Aorta (tissue), 5 donors: ENCODE measurements around the gene LCTL. TPM values are rescaled to one million over a fixed set of nuclear protein-coding genes. Genes with fewer than 3 reads are reported as not detected.

Experiments used
- ATAC-seq: fragments of 200-7000 bp; cut with Tn5 transposase; one replicate; pipeline ENCODE4 v1.9.1; 2022; ENCODE audit warnings: moderate library complexity; ENCODE audit not compliant: low FRiP score
- DNase-seq, 2 donors: peaks; one replicate each; pipeline ENCODE4 v3.0.0-alpha.2; 2020
- H3K27ac ChIP-seq, 2 donors: one replicate each; pipeline ENCODE4 v1.5.1; 2013; ENCODE audit warnings: low read length in 2 of 2, mild to moderate bottlenecking in 2 of 2, moderate library complexity in 2 of 2, control low read depth in 1 of 2, inconsistent platforms in 1 of 2, low read depth in 1 of 2
- H3K27me3 ChIP-seq, 2 donors: one replicate each; pipeline ENCODE4 v1.6.1; 2013; ENCODE audit warnings: control low read depth in 1 of 2, low read length in 1 of 2, mild to moderate bottlenecking in 1 of 2, moderate library complexity in 1 of 2; ENCODE audit not compliant: insufficient read depth in 2 of 2, control insufficient read depth in 1 of 2
- H3K36me3 ChIP-seq, 2 donors: one replicate each; pipeline ENCODE4 v1.6.1; 2013; ENCODE audit warnings: control low read depth in 1 of 2, low read length in 1 of 2, mild to moderate bottlenecking in 1 of 2; ENCODE audit not compliant: insufficient read depth in 2 of 2, control insufficient read depth in 1 of 2
- H3K4me1 ChIP-seq, 2 donors: one replicate each; pipeline ENCODE4 v1.6.1; 2013; ENCODE audit warnings: low read length in 2 of 2, control low read depth in 1 of 2, mild to moderate bottlenecking in 1 of 2, moderate library complexity in 1 of 2; ENCODE audit not compliant: insufficient read depth in 2 of 2, control insufficient read depth in 1 of 2
- H3K4me3 ChIP-seq, 2 donors: one replicate each; pipeline ENCODE4 v1.5.1; 2013; ENCODE audit warnings: low read length in 2 of 2, control low read depth in 1 of 2, mild to moderate bottlenecking in 1 of 2
- H3K9me3 ChIP-seq: one replicate; pipeline ENCODE4 v1.6.1; 2013; ENCODE audit warnings: mild to moderate bottlenecking, low read length; ENCODE audit not compliant: control insufficient read depth
- WGBS, 2 donors: extraction: QIAGEN DNeasy Blood & Tissue Kit; methylation state at CpG; one replicate each; pipeline ENCODE4 v1.1.7; 2013; 5-methylcytosine and 5-hydroxymethylcytosine counted together
- intact Hi-C, 2 donors: fragments of 100-400 bp; cut with DNase I; formaldehyde crosslinking; loops; one replicate each; pipeline versions ENCODE4 v1.14.2 to v1.15.0; 2022
- polyA plus RNA-seq, 2 donors: library from polyadenylated mRNA; stranded (reverse); fragments of 200-250 nt; gene quantifications; one replicate each; pipeline ENCODE4 v1.2.3, GENCODE V29; 2013
- total RNA-seq, 2 donors: library from RNA; stranded (reverse); fragmentation: NEBNext Ultra II Directional; extraction: Animal tissue kit (Norgen Biotek cat#: 25700); gene quantifications; one replicate each; pipeline ENCODE4 v1.2.1, GENCODE V29; 2021
- donor health status: healthy with polysubstance abuse.
- donor health status: Bipolar disorder and iron deficiency.
- donor health status: DM: no; HTN: no; CAD: no.
- donor health status: DM: no; HTN: no; CAD: no.
- donor health status: DM: yes; HTN: yes; CAD: no.

Gene LCTL
- total and polyA plus RNA-seq, 4 donors = not detected

GRCh38 chr15:66572146-66572545 lies 6.3 kb upstream of the LCTL start:
- Histone ChIP-seq H3K4me1 (no peaks in the 10 kb centered on the region), H3K27me3 (no peaks in the 10 kb centered on the region), H3K4me3 (no peak overlapping the region), H3K9me3 (no peaks in the 10 kb centered on the region), H3K36me3 (no peaks in the 10 kb centered on the region), H3K27ac (no peak overlapping the region)
- no peak for DNase-seq
- ATAC-seq = no peak
- intact Hi-C loops = no loop called here
- WGBS, 2 donors = 96 to 97% methylated on average over 4 of the region's 4 CpGs

- H3K27ac ChIP-seq = no peak overlapping the region
- WGBS, 2 donors = 81 to 98% methylated on average over 5 to 6 of the region's 6 CpGs
- H3K36me3 ChIP-seq = no peaks in the 10 kb centered on the region
- no peaks in the 10 kb centered on the region for H3K9me3 ChIP-seq
- no peak overlapping the region for H3K4me3 ChIP-seq
- ATAC-seq = no peak
- no peaks in the 10 kb centered on the region for H3K27me3 ChIP-seq
- DNase-seq = no peak
- intact Hi-C loops = no loop called here
- H3K4me1 ChIP-seq = no peaks in the 10 kb centered on the region
Measured at GRCh38 chr15:66570842-66571478, 5.2 kb upstream of the LCTL start.

DNA sequence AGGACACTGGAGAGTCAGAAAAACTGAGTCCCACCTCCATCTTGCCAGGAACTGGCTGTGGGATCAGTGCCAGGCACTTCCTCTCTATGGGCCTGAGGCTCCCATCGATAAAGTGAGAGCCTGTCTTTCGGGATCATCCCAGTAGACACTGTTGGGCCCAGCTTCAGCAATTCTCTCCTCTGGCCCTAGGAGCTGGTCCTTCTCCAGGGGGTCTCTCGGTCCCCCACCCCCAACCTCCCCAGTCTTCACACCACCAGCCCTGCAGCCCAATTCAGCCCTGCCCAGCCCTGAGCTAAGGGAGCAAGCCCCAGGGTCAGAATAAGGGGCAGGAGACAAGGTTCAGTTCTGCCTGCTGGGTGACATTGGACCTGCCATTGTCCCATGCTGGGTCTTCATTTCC lies 4.5 kb upstream of the LCTL start:
- intact Hi-C loops = no loop called here
- no peak for DNase-seq
- no peak for ATAC-seq

DNA sequence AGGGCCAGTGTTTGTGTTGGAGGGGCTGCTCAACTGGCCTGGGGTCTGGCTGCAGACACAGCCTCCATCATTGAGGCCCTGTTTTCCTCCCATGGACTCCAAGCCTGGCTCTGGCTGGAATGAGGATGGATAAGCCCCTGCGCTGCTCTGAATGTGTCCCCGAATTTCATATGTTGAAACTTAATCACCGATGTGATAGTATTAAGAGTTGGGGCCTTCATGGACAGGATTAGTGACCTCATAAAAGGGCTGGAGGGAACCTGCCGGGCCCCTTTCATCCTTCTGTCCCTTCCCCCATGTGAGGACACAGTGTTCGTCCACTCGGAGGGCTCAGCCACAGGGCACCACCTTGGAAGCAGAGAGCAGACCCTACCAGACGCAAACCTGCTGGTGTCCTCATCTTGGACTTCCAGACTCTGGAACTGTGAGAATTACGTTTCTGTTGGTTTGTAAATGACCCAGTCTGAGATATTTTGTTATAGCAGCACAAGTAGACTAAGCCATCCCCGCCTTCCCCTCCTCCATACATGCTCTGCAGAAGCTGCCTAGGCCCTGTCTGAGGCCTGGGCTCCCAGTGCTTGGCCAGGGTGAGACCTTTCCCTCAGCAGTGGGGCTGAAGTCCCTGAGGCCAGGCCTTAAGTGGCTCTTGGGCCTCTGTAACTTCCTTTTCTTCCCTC lies 3.8 kb upstream of the LCTL start:
- no peaks in the 10 kb centered on the region for H3K4me1 ChIP-seq
- no peaks in the 10 kb centered on the region for H3K27me3 ChIP-seq
- no peak overlapping the region for H3K27ac ChIP-seq
- H3K9me3 ChIP-seq = no peaks in the 10 kb centered on the region
- no peak for DNase-seq
- 78 to 96% methylated on average over 8 to 9 of the region's 9 CpGs for WGBS, 2 donors
- H3K4me3 ChIP-seq = no peak overlapping the region
- H3K36me3 ChIP-seq = no peaks in the 10 kb centered on the region
- intact Hi-C loops = no loop called here
- no peak for ATAC-seq

More for the DNA sequence above, 4.5 kb upstream of the LCTL start:
- no peak overlapping the region for H3K27ac ChIP-seq
- 93 to 97% methylated on average over 3 of the region's 3 CpGs for WGBS, 2 donors
- H3K4me1 ChIP-seq = no peaks in the 10 kb centered on the region
- H3K9me3 ChIP-seq = no peaks in the 10 kb centered on the region
- no peaks in the 10 kb centered on the region for H3K36me3 ChIP-seq
- H3K4me3 ChIP-seq = no peak overlapping the region
- H3K27me3 ChIP-seq = no peaks in the 10 kb centered on the region

GRCh38 chr15:66567897-66568296 lies 2.1 kb upstream of the LCTL start:
- ATAC-seq (no peak), DNase-seq (no peak)
- WGBS, 2 donors = 92 to 94% methylated on average over 7 of the region's 7 CpGs
- intact Hi-C loops = no loop called here
- H3K4me1 ChIP-seq = no peaks in the 10 kb centered on the region
- no peaks in the 10 kb centered on the region for H3K9me3 ChIP-seq
- H3K36me3 ChIP-seq = no peaks in the 10 kb centered on the region
- no peak overlapping the region for H3K27ac ChIP-seq
- H3K27me3 ChIP-seq = no peaks in the 10 kb centered on the region
- no peak overlapping the region for H3K4me3 ChIP-seq

- DNase-seq (peak; percentile 74 to 85), ATAC-seq (peak; percentile 59)
- Histone ChIP-seq H3K4me1 (no peaks in the 10 kb centered on the region), H3K9me3 (no peaks in the 10 kb centered on the region), H3K27me3 (no peaks in the 10 kb centered on the region), H3K27ac (no peak overlapping the region), H3K4me3 (no peak overlapping the region), H3K36me3 (no peaks in the 10 kb centered on the region)
- intact Hi-C loops = no loop called here
- WGBS, 2 donors = 30 to 31% methylated on average over 15 of the region's 15 CpGs
Measured at GRCh38 chr15:66566963-66567531, 1.2 kb upstream of the LCTL start.

DNA sequence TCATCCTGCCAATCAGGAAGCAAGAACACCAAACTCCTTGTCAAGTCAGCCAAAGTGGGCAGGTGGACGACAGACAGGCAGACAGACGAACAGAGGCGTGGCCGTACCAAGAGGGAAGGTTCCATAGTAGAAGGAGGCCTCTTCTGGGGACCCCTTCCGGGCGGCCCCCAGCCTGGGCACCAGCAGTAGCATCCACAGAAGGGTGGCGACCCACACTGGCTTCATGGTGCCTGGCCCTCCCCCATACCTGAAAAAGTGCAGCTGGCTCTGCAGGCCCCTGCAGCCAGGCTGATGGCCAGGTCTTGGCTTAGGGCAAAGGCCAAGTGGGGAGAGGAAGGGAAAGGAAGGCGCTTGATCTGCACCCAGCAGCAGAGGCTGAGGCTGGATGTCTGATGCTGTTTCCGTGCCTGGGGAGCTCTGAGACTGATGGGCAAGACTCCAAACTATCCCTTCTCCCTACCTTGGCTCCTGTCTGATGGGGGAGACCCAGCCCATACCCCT lies 607 bp downstream of the LCTL start:
- Histone ChIP-seq H3K27ac (no peak overlapping the region), H3K4me1 (no peaks in the 10 kb centered on the region), H3K9me3 (no peaks in the 10 kb centered on the region), H3K27me3 (no peaks in the 10 kb centered on the region), H3K4me3 (no peak overlapping the region), H3K36me3 (no peaks in the 10 kb centered on the region)
- WGBS, 2 donors = 86 to 88% methylated on average over 9 of the region's 9 CpGs
- intact Hi-C loops = no loop called here
- DNase-seq (no peak), ATAC-seq (no peak)

DNA sequence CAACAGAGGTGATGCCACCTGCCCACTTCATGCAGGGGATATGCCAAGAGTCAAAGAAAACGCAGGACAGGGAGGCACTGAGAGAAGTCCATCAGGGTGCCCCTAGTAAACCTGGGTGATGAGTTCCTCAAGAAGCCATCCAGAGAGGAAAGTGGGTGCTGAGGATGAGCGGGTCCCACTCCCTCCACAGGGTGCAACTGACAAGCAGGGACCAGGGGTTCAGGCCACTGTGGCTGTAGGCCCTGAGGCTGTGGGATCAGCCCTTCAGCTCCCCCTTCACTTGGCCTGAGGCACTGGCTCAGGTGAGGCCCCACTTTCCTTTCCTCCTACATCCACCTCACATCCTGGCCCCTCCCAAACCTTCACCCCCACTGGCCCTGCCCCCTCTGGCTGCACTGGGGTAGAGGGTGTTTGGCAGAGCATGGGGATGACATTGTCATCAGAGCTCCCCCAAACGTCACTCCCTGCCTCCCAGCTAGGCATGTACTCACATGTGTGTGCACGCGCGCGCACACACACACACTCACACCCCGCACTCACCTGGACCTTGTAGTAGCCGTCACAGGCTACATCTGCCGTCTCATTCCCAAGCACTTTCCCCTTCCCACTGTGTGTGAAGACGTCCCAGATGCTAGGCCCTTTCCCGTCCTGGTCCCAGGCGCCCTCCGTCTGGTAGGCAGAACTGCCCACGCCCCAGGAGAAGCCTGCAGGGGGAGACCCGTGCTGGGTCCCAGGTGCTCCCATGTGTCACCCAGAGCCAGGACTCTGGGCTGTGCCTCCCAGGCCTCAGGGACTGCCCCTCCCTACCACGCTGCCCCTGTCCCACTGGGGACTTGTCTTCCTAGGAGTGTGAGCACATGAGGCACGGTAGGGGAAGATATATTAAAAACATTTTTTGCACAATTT lies 1.4 kb downstream of the LCTL start:
- DNase-seq = no peak
- WGBS, 2 donors = 86 to 89% methylated on average over 18 of the region's 18 CpGs
- no peaks in the 10 kb centered on the region for H3K4me1 ChIP-seq
- intact Hi-C loops = no loop called here
- no peaks in the 10 kb centered on the region for H3K36me3 ChIP-seq
- H3K9me3 ChIP-seq = no peaks in the 10 kb centered on the region
- no peaks in the 10 kb centered on the region for H3K27me3 ChIP-seq
- ATAC-seq = no peak
- no peak overlapping the region for H3K27ac ChIP-seq
- H3K4me3 ChIP-seq = no peak overlapping the region
